HEK293 (cell line): ENCODE measurements around the gene SRRM2.
A peak's percentile ranks its signal among the peaks of the same experiment; 100 is the strongest.

Source experiments
- CTCF ChIA-PET: fragments of 350-600 bp; formaldehyde crosslinking; extraction: SDS; loops from one replicate; lab custom pipeline; 2021; ENCODE audit warnings: antibody characterized with exemption; lab: Yijun Ruan, JAX
- POLR2A ChIA-PET: fragments of 300-600 bp; formaldehyde crosslinking; extraction: SDS; loops from one replicate; lab custom pipeline; 2020; ENCODE audit warnings: antibody characterized with exemption, inconsistent platforms; lab: Yijun Ruan, JAX
- H3K27ac ChIP-seq: fragments of 200-500 bp; sonication (Bioruptor generic); 2 replicates; pipeline ENCODE4 v1.5.1; 2014; ENCODE audit warnings: low read depth, low read length, control low read depth, inconsistent platforms; ENCODE audit errors: extremely low read depth
- H3K36me3 ChIP-seq, 2 experiments: fragments of 200-500 bp in 1 of 2; sonication (Bioruptor generic) in 1 of 2; 1 replicate in 1 of 2; 2 replicates in 1 of 2; pipeline ENCODE4 v1.5.1; 2014 to 2017; ENCODE audit warnings: inconsistent platforms in 2 of 2, low read length in 2 of 2; ENCODE audit not compliant: control insufficient read depth in 2 of 2, insufficient read depth in 1 of 2
- H3K4me1 ChIP-seq: fragments of 200-500 bp; sonication (Bioruptor generic); 2 replicates; pipeline ENCODE4 v1.5.1; 2014; ENCODE audit warnings: mild to moderate bottlenecking, low read length, inconsistent platforms; ENCODE audit not compliant: control insufficient read depth, insufficient read depth
- H3K4me3 ChIP-seq: 2 replicates; pipeline ENCODE4 v1.5.1; 2011; ENCODE audit warnings: low read depth, mild to moderate bottlenecking, control low read depth, low read length, moderate library complexity
- H3K9me3 ChIP-seq: fragments of 200-500 bp; sonication (Bioruptor generic); 2 replicates; pipeline ENCODE4 v1.5.1; 2014; ENCODE audit warnings: low read depth, low read length, inconsistent platforms; ENCODE audit not compliant: control insufficient read depth, insufficient read depth
- EGR2 ChIP-seq: fragments of 450-650 bp; formaldehyde crosslinking; IDR thresholded peaks from 2 replicates; pipeline ENCODE4 v1.5.1; 2016; ENCODE audit warnings: low read depth, missing biosample characterization, missing genetic modification characterization
- GLI2 ChIP-seq: fragments of 450-650 bp; formaldehyde crosslinking; IDR thresholded peaks from 2 replicates; pipeline ENCODE4; 2017; ENCODE audit warnings: missing biosample characterization, missing genetic modification characterization, low read depth, borderline replicate concordance
- GLIS1 ChIP-seq: fragments of 450-650 bp; formaldehyde crosslinking; IDR thresholded peaks from 2 replicates; pipeline ENCODE4 v1.5.1; 2016; ENCODE audit warnings: missing biosample characterization, missing genetic modification characterization
- KLF9 ChIP-seq: fragments of 450-650 bp; formaldehyde crosslinking; IDR thresholded peaks from 2 replicates; pipeline ENCODE4 v1.5.1; 2016; ENCODE audit warnings: missing biosample characterization, missing genetic modification characterization, low read depth
- MYNN ChIP-seq: fragments of 450-650 bp; formaldehyde crosslinking; IDR thresholded peaks from 2 replicates; pipeline ENCODE4 v1.5.1; 2016; ENCODE audit warnings: missing biosample characterization, missing genetic modification characterization, borderline replicate concordance
- REPIN1 ChIP-seq: fragments of 450-650 bp; formaldehyde crosslinking; IDR thresholded peaks from 2 replicates; pipeline ENCODE4 v1.5.1; 2017; ENCODE audit warnings: missing biosample characterization, missing genetic modification characterization, low read depth
- ZBTB8A ChIP-seq: fragments of 450-650 bp; formaldehyde crosslinking; IDR thresholded peaks from 2 replicates; pipeline ENCODE4 v1.5.1; 2016; ENCODE audit warnings: missing biosample characterization, missing genetic modification characterization
- ZFHX2 ChIP-seq: fragments of 450-650 bp; formaldehyde crosslinking; conservative IDR thresholded peaks from 2 replicates; pipeline ENCODE4 v1.5.1; 2016; ENCODE audit warnings: missing biosample characterization, missing genetic modification characterization
- ZNF266 ChIP-seq: fragments of 450-650 bp; formaldehyde crosslinking; IDR thresholded peaks from 2 replicates; pipeline ENCODE4 v1.5.1; 2016; ENCODE audit warnings: missing biosample characterization, missing genetic modification characterization, low read depth
- ZNF571 ChIP-seq: fragments of 450-650 bp; formaldehyde crosslinking; IDR thresholded peaks from 2 replicates; pipeline ENCODE4 v1.5.0; 2017; ENCODE audit warnings: missing biosample characterization, missing genetic modification characterization
- ZNF580 ChIP-seq: fragments of 450-650 bp; formaldehyde crosslinking; IDR thresholded peaks from 2 replicates; pipeline ENCODE4 v1.5.1; 2016; ENCODE audit warnings: missing biosample characterization, missing genetic modification characterization
- ZNF600 ChIP-seq: fragments of 450-650 bp; formaldehyde crosslinking; IDR thresholded peaks from 2 replicates; pipeline ENCODE4 v1.5.1; 2016; ENCODE audit warnings: missing biosample characterization, missing genetic modification characterization
- ZNF623 ChIP-seq: fragments of 450-650 bp; formaldehyde crosslinking; IDR thresholded peaks from 2 replicates; pipeline ENCODE4 v1.5.1; 2016; ENCODE audit warnings: missing biosample characterization, missing genetic modification characterization
- ZNF629 ChIP-seq: fragments of 450-650 bp; formaldehyde crosslinking; IDR thresholded peaks from 2 replicates; pipeline ENCODE4 v1.5.1; 2017; ENCODE audit warnings: missing biosample characterization, missing genetic modification characterization
- ZNF747 ChIP-seq: fragments of 450-650 bp; formaldehyde crosslinking; IDR thresholded peaks from 2 replicates; pipeline ENCODE4 v1.5.1; 2016; ENCODE audit warnings: missing biosample characterization, missing genetic modification characterization
- ZNF837 ChIP-seq: fragments of 450-650 bp; formaldehyde crosslinking; IDR thresholded peaks from 2 replicates; pipeline ENCODE4 v1.5.1; 2016; ENCODE audit warnings: missing biosample characterization, missing genetic modification characterization
- TF ChIP-seq, protein P1 (sequence below): fragments of 450-650 bp; formaldehyde crosslinking; IDR thresholded peaks from 2 replicates; pipeline ENCODE4 v1.5.1; 2017; ENCODE audit warnings: missing biosample characterization, missing genetic modification characterization
- TF ChIP-seq, protein P2 (sequence below): fragments of 450-650 bp; formaldehyde crosslinking; IDR thresholded peaks from 2 replicates; pipeline ENCODE4 v1.5.1; 2016; ENCODE audit warnings: missing biosample characterization, missing genetic modification characterization
- TF ChIP-seq, protein P3 (sequence below): fragments of 450-650 bp; formaldehyde crosslinking; IDR thresholded peaks from 2 replicates; pipeline ENCODE4 v1.5.1; 2016; ENCODE audit warnings: missing biosample characterization, missing genetic modification characterization

The SRRM2 gene

DNA sequence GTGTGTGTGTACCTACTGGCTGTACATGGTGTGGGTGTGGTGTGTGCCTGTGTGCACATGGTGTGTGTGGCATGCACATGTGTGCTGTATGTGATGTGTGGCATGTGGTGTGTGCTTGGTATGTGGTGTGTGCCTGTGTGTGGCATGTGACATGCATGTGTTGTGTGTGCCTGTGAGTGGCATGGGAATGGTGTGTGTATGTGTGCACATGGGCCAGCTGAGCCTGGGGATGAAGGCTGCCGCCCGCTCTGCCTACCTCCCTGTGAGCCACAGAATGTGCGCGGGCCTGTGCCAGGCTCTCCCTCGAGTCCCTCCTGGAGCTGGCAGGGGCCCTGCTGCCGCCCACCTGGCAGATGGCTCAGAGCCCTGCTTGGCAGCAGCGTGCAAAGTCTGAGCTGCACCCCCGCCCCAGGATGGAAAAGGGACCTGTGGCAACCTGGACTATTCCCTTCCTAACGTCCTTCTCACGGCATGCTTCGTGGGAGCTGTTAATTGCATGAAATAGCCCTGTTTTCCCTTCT, 41.7 kb upstream of the SRRM2 start (continued):
- TF ChIP-seq KLF9 (tag by site-specific recombination) (peak; percentile 50; the same call in 1 of the 2 replicates), ZNF623 (tag by site-specific recombination) (no peak), ZNF629 (tag by site-specific recombination) (no peak)

- H3K4me3 ChIP-seq = no peak overlapping the region
- POLR2A ChIA-PET = interaction anchor here (1.3 kb wide), 1 partner anchor 29 kb away, joined by 4 read pairs; the partner anchor contains the start of gene KCTD5
- no peaks in the 10 kb centered on the region for H3K4me1 ChIP-seq
- no peaks in the 10 kb centered on the region for H3K9me3 ChIP-seq
- H3K27ac ChIP-seq = no peak overlapping the region
- TF ChIP-seq MYNN (tag by site-specific recombination) (no peak), ZNF600 (0 out of 2 replicates have a peak, but pooled peaks have one; percentile 22), ZFHX2 (tag by site-specific recombination) (peak; percentile 75), EGR2 (tag by site-specific recombination) (peak; percentile 28; the same call in 1 of the 2 replicates)
- peaks cover 0 to 36% of the 10 kb centered on the region in 2 experiments; a peak in 1 of 3 replicates for H3K36me3 ChIP-seq
- CTCF ChIA-PET = no interaction called here
These were observed 40.9 kb upstream of the SRRM2 start for GRCh38 chr16:2711370-2712062.

DNA sequence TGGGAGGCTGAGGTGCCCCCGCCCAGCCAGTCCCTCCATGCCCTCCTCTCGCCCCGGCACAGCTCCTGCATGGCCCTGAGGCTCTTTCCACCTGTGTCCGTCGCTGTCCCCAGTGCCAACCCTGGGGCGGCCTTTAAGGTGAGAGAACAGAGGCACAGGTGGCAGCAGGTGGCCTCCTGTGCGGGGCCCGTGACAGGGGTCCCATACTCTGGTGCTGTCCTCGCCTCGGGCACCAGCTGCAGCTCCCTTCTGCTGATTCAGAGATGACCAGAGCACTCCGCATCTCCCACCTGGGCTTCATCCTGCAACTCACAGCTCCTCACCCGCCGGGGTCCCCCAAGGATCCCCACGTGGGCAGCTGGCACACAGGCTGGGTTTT, 40.4 kb upstream of the SRRM2 start:
- no peaks in the 10 kb centered on the region for H3K4me1 ChIP-seq
- TF ChIP-seq ZFHX2 (tag by site-specific recombination) (no peak), ZNF580 (no peak)
- H3K4me3 ChIP-seq = no peak overlapping the region
- ChIA-PET CTCF (no interaction called here), POLR2A (interaction anchor here (1.3 kb wide), 1 partner anchor 29 kb away, joined by 4 read pairs; the partner anchor contains the start of gene KCTD5)
- no peak overlapping the region for H3K27ac ChIP-seq
- H3K36me3 ChIP-seq = peaks cover 0 to 34% of the 10 kb centered on the region in 2 experiments; a peak in 1 of 3 replicates
- H3K9me3 ChIP-seq = no peaks in the 10 kb centered on the region

- POLR2A ChIA-PET = interaction anchor here (0.6 to 1.3 kb wide), 2 partner anchors 30 to 964 kb away, joined by 4 to 7 read pairs; partner anchors contain the start of gene KCTD5
These were observed 39.9 kb upstream of the SRRM2 start for GRCh38 chr16:2712546-2712945.

GRCh38 chr16:2713523-2713922, 38.9 kb upstream of the SRRM2 start:
- Histone ChIP-seq H3K4me1 (no peaks in the 10 kb centered on the region), H3K4me3 (no peak overlapping the region), H3K36me3 (peaks cover 0 to 19% of the 10 kb centered on the region in 2 experiments; a peak in 1 of 3 replicates), H3K27ac (no peak overlapping the region), H3K9me3 (no peaks in the 10 kb centered on the region)
- ChIA-PET CTCF (no interaction called here), POLR2A (no interaction called here)
- TF ChIP-seq, protein P1, sequence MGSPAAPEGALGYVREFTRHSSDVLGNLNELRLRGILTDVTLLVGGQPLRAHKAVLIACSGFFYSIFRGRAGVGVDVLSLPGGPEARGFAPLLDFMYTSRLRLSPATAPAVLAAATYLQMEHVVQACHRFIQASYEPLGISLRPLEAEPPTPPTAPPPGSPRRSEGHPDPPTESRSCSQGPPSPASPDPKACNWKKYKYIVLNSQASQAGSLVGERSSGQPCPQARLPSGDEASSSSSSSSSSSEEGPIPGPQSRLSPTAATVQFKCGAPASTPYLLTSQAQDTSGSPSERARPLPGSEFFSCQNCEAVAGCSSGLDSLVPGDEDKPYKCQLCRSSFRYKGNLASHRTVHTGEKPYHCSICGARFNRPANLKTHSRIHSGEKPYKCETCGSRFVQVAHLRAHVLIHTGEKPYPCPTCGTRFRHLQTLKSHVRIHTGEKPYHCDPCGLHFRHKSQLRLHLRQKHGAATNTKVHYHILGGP (tag by site-specific recombination) = no peak
- TF ChIP-seq ZBTB8A (tag by site-specific recombination) (no peak), GLIS1 (no peak), ZNF747 (tag by site-specific recombination) (no peak), ZNF571 (tag by site-specific recombination) (no peak), REPIN1 (tag by site-specific recombination) (no peak), GLI2 (no peak), ZNF266 (tag by site-specific recombination) (no peak)
- TF ChIP-seq, protein P2, sequence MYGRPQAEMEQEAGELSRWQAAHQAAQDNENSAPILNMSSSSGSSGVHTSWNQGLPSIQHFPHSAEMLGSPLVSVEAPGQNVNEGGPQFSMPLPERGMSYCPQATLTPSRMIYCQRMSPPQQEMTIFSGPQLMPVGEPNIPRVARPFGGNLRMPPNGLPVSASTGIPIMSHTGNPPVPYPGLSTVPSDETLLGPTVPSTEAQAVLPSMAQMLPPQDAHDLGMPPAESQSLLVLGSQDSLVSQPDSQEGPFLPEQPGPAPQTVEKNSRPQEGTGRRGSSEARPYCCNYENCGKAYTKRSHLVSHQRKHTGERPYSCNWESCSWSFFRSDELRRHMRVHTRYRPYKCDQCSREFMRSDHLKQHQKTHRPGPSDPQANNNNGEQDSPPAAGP (tag by site-specific recombination) = no peak
- TF ChIP-seq, protein P3, sequence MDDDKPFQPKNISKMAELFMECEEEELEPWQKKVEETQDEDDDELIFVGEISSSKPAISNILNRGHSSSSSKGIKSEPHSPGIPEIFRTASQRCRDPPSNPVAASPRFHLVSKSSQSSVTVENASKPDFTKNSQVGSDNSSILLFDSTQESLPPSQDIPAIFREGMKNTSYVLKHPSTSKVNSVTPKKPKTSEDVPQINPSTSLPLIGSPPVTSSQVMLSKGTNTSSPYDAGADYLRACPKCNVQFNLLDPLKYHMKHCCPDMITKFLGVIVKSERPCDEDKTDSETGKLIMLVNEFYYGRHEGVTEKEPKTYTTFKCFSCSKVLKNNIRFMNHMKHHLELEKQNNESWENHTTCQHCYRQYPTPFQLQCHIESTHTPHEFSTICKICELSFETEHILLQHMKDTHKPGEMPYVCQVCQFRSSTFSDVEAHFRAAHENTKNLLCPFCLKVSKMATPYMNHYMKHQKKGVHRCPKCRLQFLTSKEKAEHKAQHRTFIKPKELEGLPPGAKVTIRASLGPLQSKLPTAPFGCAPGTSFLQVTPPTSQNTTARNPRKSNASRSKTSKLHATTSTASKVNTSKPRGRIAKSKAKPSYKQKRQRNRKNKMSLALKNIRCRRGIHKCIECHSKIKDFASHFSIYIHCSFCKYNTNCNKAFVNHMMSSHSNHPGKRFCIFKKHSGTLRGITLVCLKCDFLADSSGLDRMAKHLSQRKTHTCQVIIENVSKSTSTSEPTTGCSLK (tag by site-specific recombination) = no peak

More at GRCh38 chr16:2712546-2712945, 39.9 kb upstream of the SRRM2 start:
- no peak for TF ChIP-seq ZNF837 (tag by site-specific recombination)
- TF ChIP-seq ZFHX2 (tag by site-specific recombination) = peak; percentile 24; the same call in 1 of the 2 replicates
- CTCF ChIA-PET = no interaction called here
- no peaks in the 10 kb centered on the region for H3K9me3 ChIP-seq
- H3K27ac ChIP-seq = no peak overlapping the region
- H3K4me3 ChIP-seq = no peak overlapping the region
- peaks cover 0 to 29% of the 10 kb centered on the region in 2 experiments; a peak in 1 of 3 replicates for H3K36me3 ChIP-seq
- H3K4me1 ChIP-seq = no peaks in the 10 kb centered on the region
